ENCODE data around the gene NUAK1.

Gene NUAK1

GRCh38 chr12:106066051-106066705, 72.6 kb downstream of the NUAK1 start:
- ChIA-PET CTCF (interaction anchor here (1.3 kb wide), 1 partner anchor 13 kb away, joined by 3 read pairs; no protein-coding TSS in a partner anchor), POLR2A (no interaction called here)
- no peak for TF ChIP-seq CTCF (IDR thresholded peaks at IDR 0.05; ENCODE audit: control extremely low read depth, extremely low read depth, low read depth, missing control alignments)
- DNase-seq (ENCODE audit: extremely low spot score): no peak

- POLR2A ChIA-PET: no interaction called here
- CTCF ChIA-PET: no interaction called here
- no peak for DNase-seq (ENCODE audit: extremely low spot score)
- no peak for TF ChIP-seq CTCF (IDR thresholded peaks at IDR 0.05; ENCODE audit: control extremely low read depth, extremely low read depth, low read depth, missing control alignments)
Observed at GRCh38 chr12:106065506-106065905, 73.2 kb downstream of the NUAK1 start.

- ChIA-PET CTCF (no interaction called here), POLR2A (no interaction called here)
- no peak for DNase-seq (ENCODE audit: extremely low spot score)
- TF ChIP-seq CTCF (IDR thresholded peaks at IDR 0.05; ENCODE audit: control extremely low read depth, extremely low read depth, low read depth, missing control alignments): no peak
Observed at GRCh38 chr12:106064721-106065021, 74.1 kb downstream of the NUAK1 start.

- CTCF ChIA-PET: interaction anchor here (1.2 kb wide), 1 partner anchor 12 kb away, joined by 3 read pairs; no protein-coding TSS in a partner anchor
- POLR2A ChIA-PET: no interaction called here
Observed at GRCh38 chr12:106063826-106064720, 74.7 kb downstream of the NUAK1 start.

GRCh38 chr12:106062693-106063092, 76.1 kb downstream of the NUAK1 start:
- no peak for DNase-seq (ENCODE audit: extremely low spot score)
- ChIA-PET CTCF (interaction anchor here (1.2 kb wide), 1 partner anchor 14 kb away, joined by 3 read pairs; no protein-coding TSS in a partner anchor), POLR2A (no interaction called here)
- no peak for TF ChIP-seq CTCF (IDR thresholded peaks at IDR 0.05; ENCODE audit: control extremely low read depth, extremely low read depth, low read depth, missing control alignments)

More at GRCh38 chr12:106063826-106064720, 74.7 kb downstream of the NUAK1 start:
- TF ChIP-seq CTCF (IDR thresholded peaks at IDR 0.05; ENCODE audit: control extremely low read depth, extremely low read depth, low read depth, missing control alignments): no peak
- no peak for DNase-seq (ENCODE audit: extremely low spot score)

- CTCF ChIA-PET: interaction anchor here (1.0 to 1.7 kb wide), 3 partner anchors 10 to 114 kb away, joined by 3 to 5 read pairs (median 4); no protein-coding TSS in a partner anchor
- POLR2A ChIA-PET: no interaction called here
- TF ChIP-seq CTCF (IDR thresholded peaks at IDR 0.05; ENCODE audit: control extremely low read depth, extremely low read depth, low read depth, missing control alignments): no peak
- DNase-seq (ENCODE audit: extremely low spot score): no peak
Observed at GRCh38 chr12:106058256-106059182, 80.2 kb downstream of the NUAK1 start.
